CD4-positive, alpha-beta T cell treated with Interleukin-1 beta for 1 hour (primary cell): ENCODE measurements around the gene KIAA1671.
"Not testable (repeated sequence)": the region's sequence is repeated elsewhere in the genome, so short reads cannot be mapped to it uniquely, and the experiment has no call there.

Experiments
- DNase-seq, 2 donors: peaks; one replicate each; pipeline ENCODE4 v3.0.0-alpha.2; 2020 to 2022

KIAA1671 gene

GRCh38 chr22:24951942-24952836 is at the start of gene KIAA1671:
Gene KIAA1671, plus strand, starts transcription at chr22:24952716. Its CDS starts 75,284 bp downstream, at chr22:25028000.
- DNase-seq = peak; percentile 86 to 88

DNA sequence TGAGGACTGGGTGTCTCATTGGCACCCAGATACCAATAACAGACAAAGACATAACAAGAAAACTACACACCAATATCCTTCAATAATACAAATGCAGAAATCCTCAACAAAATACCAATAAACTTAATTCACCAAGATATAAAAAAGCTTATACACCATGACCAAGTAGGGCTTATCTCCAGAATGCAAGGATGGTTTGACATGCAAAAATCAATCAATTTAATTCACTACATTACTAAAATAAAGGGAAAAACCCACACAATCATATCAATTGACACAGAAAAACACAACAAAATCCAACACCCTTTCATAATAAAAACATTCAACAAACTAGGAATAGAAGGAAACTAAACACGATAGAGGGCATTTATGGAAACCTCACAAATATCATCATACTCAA is 46.6 kb upstream of the KIAA1671 start:
- no peak for DNase-seq

- DNase-seq = not testable (repeated sequence)
Measured at GRCh38 chr22:24907101-24907500, 45.4 kb upstream of the KIAA1671 start.

GRCh38 chr22:24920029-24920428 is 32.5 kb upstream of the KIAA1671 start:
- no peak for DNase-seq

- no peak for DNase-seq
Measured at GRCh38 chr22:24925586-24926427, 26.7 kb upstream of the KIAA1671 start.

- DNase-seq = no peak
Measured at GRCh38 chr22:24926428-24926725, 26.1 kb upstream of the KIAA1671 start.

DNA sequence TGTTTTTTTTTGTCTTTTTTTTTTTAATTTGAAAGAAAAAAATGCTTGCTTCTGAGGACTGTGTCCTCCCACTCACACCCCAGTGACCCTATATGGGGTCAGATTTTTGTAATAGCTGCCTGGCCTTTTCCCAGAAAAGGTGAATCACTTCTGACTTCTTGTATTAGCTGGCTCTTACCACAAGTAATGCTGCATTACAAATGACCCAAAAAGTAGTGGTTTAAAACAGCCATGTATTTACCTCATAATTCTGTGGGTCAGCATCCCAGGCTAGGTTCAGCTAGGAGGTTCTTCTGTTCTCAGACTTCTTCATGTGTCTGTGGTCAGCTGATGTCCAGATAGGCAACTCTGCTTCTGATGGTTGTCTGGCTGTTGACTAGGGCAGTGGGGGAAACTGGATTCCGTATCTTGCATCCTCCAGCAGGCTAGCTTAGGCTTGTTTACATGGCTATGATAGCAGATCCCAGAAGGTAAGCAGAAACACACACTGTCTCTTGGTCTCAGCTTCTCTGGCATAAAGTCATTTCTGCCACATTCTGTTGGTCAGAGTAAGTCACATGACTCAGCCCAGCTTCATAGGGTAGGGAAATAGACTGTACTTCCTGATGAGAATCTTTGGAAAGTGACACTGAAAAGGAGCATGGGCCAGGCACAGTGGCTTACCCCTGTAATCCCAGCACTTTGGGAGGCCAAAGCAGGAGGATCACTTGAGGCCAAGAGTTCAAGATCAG is 25.5 kb upstream of the KIAA1671 start:
- DNase-seq = no peak

DNA sequence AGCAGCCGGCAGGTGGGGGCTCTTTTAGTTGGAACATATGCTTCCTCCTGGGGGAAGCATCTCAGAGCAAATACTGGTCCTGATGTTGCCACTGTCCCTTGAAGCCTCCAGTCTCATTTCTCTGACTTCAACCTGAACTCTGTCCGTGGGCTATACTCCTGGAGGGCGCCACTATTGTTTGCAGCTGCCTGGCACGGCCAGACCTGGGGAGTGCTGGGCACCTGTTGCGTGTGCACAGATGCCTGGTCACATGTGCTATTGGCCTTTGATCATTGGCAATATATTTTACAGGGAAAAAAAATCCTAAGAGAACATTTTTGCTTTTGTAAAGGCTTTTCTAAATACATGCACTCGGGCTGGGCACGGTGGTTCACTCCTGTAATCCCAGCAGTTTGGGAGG is 24.2 kb upstream of the KIAA1671 start:
- no peak for DNase-seq

DNA sequence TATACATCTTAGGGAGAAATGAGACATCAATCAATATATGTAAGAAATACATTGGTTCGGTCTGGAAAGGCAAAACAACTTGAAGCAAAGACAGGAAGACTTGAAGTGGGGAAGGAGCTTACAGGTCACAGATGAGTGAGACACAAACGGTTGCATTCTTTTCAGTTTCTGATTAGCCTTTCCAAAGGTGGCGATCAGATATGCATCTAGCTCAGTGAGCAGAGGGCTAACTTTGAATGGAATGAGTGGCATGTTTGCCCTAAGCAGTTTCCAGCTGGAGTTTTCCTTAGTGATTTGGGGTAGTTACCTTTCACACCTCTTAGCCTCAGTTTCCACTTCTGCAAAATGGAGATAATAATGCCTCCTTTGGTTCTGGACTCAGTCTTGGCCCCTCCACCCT is 21.8 kb upstream of the KIAA1671 start:
- DNase-seq = no peak

GRCh38 chr22:24935771-24936483 is 16.6 kb upstream of the KIAA1671 start:
- DNase-seq = no peak

GRCh38 chr22:24937114-24937513 is 15.4 kb upstream of the KIAA1671 start:
- DNase-seq = no peak

- DNase-seq = peak; percentile 5 to 54
Measured at GRCh38 chr22:24938741-24939341, 13.7 kb upstream of the KIAA1671 start.

DNA sequence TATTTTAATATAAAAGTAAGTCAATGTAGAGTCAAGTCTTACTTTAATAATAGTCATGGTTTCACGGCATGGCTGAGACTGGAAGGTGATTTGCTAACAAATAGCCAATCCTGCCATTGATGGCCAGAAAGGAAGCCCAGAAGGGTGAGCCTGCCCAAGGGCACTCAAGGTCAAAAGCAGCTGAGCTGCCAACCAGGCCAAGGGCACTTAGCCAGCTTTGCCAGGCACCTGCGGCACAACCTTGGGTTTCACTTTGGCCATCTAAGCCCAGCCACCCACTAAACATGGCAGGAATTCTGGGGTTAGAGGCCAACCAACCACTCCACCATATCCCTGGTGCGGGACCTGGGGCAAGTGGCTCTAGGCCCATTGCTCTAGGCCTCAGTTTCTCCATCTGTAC is 10.2 kb upstream of the KIAA1671 start:
- no peak for DNase-seq

DNA sequence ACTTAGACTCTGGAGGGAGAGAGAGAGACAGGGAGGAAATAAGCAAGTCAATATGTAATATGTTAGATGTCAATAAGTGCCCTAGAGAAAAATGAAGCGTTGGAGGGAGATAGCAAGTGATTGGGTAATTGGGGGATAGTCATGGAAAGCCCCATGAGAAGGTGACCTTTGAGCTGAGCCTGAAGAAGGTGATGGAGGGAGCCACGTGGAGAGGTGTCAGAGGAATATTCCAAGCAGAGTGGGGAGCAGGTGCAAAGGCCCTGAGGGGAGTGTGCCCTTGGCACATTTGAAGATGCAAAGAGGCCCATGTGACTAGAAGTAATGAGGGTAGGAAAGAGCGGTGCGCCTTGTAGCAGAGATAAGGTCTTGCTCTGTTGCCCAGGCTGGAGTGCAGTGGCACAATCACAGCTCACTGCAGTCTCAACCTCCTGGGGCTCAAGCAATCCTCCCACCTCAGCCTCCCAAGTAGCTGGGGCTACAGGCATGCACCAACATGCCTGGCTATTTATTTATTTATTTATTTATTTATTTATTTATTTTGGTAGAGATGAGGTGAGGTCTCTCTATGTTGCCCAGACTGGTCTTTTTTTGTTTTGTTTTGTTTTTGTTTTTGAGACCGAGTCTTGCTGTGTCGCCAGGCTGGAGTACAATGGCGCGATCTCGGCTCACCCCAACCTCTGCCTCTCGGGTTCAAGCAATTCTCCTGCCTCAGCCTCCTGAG is 8.1 kb upstream of the KIAA1671 start:
- no peak for DNase-seq

GRCh38 chr22:24945430-24945829 is 7.1 kb upstream of the KIAA1671 start:
- no peak for DNase-seq

DNA sequence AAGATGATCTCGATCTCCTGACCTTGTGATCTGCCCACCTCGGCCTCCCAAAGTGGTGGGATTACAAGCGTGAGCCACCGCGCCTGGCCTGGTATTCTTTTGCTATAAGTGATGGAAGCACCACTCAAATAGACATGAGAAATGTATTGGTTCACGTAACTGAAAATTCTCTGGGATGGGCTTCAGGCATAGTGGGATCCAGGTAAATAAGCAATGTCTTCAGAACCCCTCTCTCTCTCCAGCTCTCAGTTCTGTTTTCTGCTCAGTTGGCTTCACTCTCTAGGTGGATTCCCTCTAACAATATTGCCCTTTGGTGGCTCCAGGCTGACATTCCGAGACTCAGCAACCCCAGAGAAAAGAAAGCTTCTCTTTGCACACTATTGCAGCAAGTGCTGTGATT is 5.1 kb upstream of the KIAA1671 start:
- no peak for DNase-seq

GRCh38 chr22:24947881-24948280 is 4.6 kb upstream of the KIAA1671 start:
- DNase-seq = no peak

DNA sequence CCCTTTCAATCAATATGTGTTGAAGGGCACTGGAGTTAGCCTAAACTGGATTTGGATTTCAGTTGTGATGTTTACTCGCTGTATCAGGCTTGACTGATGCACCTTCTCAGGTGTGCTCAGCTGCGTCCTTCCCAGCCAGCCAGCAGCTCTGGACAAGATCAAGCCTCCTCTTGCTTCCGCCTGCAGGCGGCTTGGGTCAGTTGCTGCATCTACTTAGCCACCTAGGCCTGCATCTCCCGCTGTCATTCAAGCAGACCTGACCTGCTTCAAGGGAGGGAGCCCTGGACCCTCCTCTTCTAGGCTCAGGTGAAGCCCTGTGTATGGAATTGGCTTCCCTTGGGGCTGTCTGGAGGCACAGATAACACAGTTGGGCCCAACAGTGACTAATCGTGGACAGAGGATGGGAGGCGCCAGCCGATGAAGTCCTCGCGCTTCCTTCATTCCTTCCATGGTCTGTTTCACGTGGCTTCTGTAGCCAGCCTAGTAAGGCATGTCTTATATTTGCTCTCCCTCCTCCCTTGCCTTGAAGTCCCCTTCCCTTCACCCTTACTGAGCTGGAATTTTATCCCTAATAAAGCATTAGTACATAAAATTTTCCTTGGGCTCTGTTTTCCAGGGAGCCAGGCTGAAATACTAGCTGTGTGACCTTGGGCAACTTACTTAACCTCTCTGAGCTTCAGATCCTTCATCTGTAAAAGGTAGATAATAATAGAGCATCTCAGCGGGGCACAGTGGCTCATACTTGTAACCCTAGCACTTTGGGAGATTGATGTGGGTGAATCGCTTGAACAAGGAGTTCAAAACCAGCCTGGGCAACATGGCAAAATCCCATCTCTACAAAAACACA is 3.9 kb upstream of the KIAA1671 start:
- no peak for DNase-seq

DNA sequence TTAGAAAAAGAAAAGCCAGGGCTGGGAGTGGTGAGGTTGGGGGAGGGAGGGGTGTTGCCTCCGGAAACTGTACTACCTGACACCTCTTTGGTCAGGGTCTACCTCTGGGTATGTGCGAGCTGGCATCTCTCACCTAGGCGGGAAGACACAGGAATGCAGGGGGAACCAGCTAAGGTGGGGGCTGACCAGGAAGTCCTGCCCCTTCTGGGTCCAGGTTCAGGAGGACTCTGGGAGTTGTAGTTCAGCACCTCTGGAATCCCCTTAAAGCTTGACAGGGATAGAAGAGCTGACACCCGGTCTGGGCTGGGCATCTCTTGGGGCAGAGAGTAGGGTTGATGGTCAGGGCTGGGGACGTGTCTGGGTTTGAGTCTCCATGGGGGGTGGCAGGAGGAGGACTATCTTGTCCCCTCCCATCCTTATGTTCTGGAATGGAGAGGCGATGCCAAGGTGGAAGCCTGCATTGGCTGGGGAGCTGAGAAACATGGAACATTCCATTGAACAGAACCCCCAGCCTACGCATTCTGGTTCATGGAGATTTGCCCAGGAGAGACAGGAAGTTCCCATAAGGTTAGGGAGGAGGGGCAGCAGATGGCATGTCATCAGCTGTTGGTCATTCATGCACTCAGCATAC is 2.1 kb upstream of the KIAA1671 start:
- no peak for DNase-seq

GRCh38 chr22:24952837-24953383 is 394 bp downstream of the KIAA1671 start:
- no peak for DNase-seq
